Activated naive CD8-positive, alpha-beta T cell treated with anti-CD3 and anti-CD28 coated beads, Interleukin-2, amount 50 U/mL, for 24 hours (primary cell): ENCODE results near the gene CARD14.

Experiments
- ATAC-seq: fragments of 150-1000 bp; cut with Tn5 transposase; one replicate; pipeline ENCODE4 v1.10.0; 2021
- DNase-seq: peaks from one replicate; pipeline ENCODE4 v3.0.0; 2021
- H3K27ac Mint-ChIP-seq: one replicate; pipeline ENCODE4 v1.8.0; 2021; ENCODE audit warnings: mild to moderate bottlenecking, mixed read lengths
- H3K27me3 Mint-ChIP-seq: one replicate; pipeline ENCODE4 v1.8.0; 2021; ENCODE audit warnings: mixed read lengths
- H3K36me3 Mint-ChIP-seq: one replicate; pipeline ENCODE4 v1.8.0; 2021; ENCODE audit warnings: low read depth, mixed read lengths
- H3K4me1 Mint-ChIP-seq: one replicate; pipeline ENCODE4 v1.8.0; 2021; ENCODE audit warnings: mixed read lengths
- H3K4me3 Mint-ChIP-seq: one replicate; pipeline ENCODE4 v1.8.0; 2021; ENCODE audit warnings: mild to moderate bottlenecking, moderate library complexity, mixed read lengths
- H3K9me3 Mint-ChIP-seq: one replicate; pipeline ENCODE4 v1.8.0; 2021; ENCODE audit warnings: mixed read lengths

Gene CARD14

GRCh38 chr17:80169784-80170500 lies at the start of gene CARD14:
Gene CARD14, plus strand, starts transcription at chr17:80170030. Its CDS starts 11,409 bp downstream, at chr17:80181439.
- no peaks in the 10 kb centered on the region for H3K36me3 Mint-ChIP-seq
- no peaks in the 10 kb centered on the region for H3K4me1 Mint-ChIP-seq
- peaks cover 8% of the 10 kb centered on the region for H3K27me3 Mint-ChIP-seq

DNA sequence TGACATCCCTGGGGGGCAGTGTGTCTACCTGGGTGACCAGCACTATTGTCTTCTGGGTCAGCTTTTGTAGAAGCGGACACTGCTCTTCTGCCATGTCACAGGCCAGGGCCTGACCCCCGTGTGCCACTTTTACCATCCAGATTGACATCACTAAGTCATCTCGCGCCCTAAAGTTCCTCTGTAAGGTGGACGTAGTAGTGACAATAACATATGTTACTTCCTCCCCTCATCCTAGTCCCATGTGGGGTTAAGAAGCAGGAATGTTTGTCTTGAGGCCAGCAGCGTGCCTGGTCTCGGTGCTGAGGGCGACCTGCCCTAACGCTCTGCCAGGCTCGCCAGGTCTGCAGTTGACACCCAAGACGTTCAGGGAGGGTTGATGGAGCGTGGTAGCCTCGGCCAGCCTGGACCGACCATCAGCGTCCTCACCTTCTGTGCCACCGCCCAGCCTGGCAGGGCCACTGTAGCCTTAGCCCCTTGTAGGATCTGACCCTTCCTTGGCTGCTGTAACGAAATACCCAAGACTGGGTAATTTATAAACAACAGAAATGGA lies 47.7 kb upstream of the CARD14 start:
- no peak for ATAC-seq
- no peak for DNase-seq
- no peaks in the 10 kb centered on the region for H3K9me3 Mint-ChIP-seq
- no peak overlapping the region for H3K4me3 Mint-ChIP-seq
- no peaks in the 10 kb centered on the region for H3K36me3 Mint-ChIP-seq
- no peaks in the 10 kb centered on the region for H3K4me1 Mint-ChIP-seq
- peaks cover 10% of the 10 kb centered on the region for H3K27me3 Mint-ChIP-seq
- H3K27ac Mint-ChIP-seq = no peak overlapping the region

More at GRCh38 chr17:80169784-80170500, at the start of gene CARD14:
- Mint-ChIP-seq H3K9me3 (no peaks in the 10 kb centered on the region), H3K4me3 (no peak within 1 kb of the TSS), H3K27ac (no peak within 1 kb of the TSS)
- no peak for DNase-seq
- ATAC-seq = no peak

DNA sequence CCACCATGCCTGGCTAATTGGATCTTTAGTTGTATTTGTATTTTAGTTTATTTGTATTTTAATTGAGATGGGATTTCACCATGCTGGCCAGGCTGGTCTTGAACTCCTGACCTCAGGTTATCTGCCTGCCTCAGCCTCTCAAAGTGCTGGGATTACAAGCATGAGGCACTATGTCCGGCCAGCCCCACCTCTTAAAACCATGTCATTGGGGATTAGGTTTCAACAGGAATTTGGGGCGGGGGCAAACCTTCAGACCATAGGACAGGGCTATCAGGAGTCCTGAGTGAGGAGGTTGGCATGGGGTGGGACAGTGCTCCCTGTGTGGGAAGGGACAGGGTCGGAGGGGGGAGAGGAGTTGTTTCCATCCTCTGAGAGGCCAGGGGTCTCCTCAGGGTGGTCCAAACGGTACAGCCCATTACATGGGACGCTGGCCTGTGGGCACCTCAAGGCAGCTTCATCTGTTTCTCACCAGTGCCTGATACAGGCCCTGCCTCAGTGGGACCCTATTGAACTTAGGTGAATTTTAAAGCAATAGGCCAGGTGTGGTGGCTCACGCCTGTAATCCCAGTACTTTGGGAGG lies 46.8 kb upstream of the CARD14 start:
- H3K27ac Mint-ChIP-seq = no peak overlapping the region
- no peak for DNase-seq
- no peak overlapping the region for H3K4me3 Mint-ChIP-seq
- no peaks in the 10 kb centered on the region for H3K9me3 Mint-ChIP-seq
- no peaks in the 10 kb centered on the region for H3K4me1 Mint-ChIP-seq
- H3K27me3 Mint-ChIP-seq = peaks cover 11% of the 10 kb centered on the region
- no peak for ATAC-seq
- H3K36me3 Mint-ChIP-seq = no peaks in the 10 kb centered on the region

DNA sequence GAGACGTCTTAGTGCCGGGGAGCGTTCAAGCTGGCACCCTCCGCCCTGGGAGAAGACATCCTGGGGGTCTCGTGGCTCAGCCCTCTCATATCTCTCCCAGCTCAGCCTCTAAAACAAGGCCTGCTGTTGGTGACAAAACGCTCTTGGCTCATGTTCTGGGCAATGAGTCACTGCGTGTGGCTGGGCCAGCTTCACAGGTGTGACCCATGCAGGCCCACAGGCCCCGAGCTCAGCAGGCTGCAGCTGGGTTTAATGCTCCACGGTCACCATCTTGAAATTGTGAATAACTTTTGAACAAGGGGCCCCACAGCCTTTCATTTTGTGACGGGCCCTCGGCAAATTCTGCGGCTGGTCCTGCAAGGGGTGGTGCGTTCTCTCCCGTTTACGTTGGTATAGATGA lies 46.0 kb upstream of the CARD14 start:
- Mint-ChIP-seq H3K4me1 (no peaks in the 10 kb centered on the region), H3K27ac (no peak overlapping the region), H3K4me3 (no peak overlapping the region), H3K9me3 (no peaks in the 10 kb centered on the region), H3K36me3 (no peaks in the 10 kb centered on the region), H3K27me3 (peaks cover 17% of the 10 kb centered on the region)
- DNase-seq = no peak
- no peak for ATAC-seq

DNA sequence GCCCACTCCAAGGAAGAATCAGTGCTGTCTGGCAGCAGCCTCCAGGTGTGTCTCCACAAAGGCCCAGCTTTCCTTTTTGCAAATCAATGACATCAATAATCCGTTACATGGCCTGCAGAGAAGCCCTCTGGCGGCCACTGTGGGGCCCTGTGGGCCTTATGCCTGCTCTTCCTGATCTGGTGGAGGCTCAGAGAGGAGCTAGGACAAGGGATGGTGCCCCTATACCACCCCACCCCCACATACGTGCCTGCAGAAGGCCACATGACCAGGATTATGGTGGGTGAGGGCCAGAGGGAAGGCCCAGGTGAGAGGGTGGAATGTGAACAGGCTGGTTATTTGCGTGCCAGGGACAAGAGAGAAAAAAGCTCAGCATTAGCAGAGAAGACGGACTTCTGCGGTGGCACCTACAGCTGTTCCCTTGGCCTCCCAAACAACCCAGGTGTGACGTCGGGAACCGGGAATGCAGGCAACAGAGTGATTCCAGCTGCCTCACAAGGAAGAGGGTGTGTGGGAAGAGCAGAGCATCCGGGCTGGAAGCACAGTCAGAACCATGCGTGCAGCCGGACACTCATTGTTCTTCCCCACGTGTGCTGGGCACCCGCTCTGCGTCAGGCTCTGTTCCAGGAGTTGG lies 45.4 kb upstream of the CARD14 start:
- Mint-ChIP-seq H3K4me3 (no peak overlapping the region), H3K27me3 (peaks cover 19% of the 10 kb centered on the region), H3K4me1 (no peaks in the 10 kb centered on the region), H3K9me3 (no peaks in the 10 kb centered on the region), H3K36me3 (no peaks in the 10 kb centered on the region), H3K27ac (no peak overlapping the region)
- peak; percentile 36 for ATAC-seq
- DNase-seq = no peak

DNA sequence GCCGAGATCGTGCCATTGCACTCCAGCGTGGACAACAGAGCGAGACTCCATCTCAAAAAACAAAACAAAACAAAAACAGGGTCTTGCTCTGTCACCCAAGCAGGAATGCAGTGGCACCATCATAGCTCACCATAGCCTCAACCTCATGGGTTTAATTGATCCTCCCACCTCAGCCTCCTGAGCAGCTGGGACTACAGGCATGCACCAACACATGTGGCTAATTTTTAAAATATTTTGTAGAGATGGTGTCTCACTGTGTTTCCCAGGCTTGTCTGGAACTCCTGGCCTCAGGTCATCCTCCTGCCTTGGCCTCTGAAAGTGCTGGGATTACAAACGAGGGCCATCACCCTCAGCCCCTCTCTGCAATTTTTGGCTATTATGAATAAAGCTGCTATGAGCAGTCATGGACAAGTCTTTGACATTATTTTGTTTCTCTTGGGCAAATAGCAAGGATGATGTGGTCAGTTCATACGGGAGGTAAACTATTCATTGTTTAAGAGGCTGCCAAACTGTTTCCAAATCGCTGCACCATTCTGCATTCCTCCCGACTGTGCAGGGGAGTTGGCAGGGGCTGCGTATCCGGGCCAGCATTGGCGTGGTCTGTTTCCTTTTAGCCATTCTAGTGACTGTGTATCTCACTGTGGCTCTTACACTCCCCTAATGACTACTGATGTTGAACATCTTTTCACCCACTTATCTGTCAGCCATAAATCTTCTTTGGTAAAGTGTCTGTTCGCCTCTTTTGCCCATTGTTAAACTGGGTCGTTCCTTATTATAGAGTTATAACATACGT lies 44.0 kb upstream of the CARD14 start:
- Mint-ChIP-seq H3K27ac (no peak overlapping the region), H3K27me3 (peaks cover 21% of the 10 kb centered on the region), H3K9me3 (no peaks in the 10 kb centered on the region), H3K4me3 (no peak overlapping the region), H3K4me1 (no peaks in the 10 kb centered on the region), H3K36me3 (no peaks in the 10 kb centered on the region)
- ATAC-seq = no peak
- no peak for DNase-seq

- Mint-ChIP-seq H3K36me3 (no peaks in the 10 kb centered on the region), H3K4me1 (no peaks in the 10 kb centered on the region), H3K27me3 (peaks cover 21% of the 10 kb centered on the region), H3K4me3 (no peak overlapping the region), H3K27ac (no peak overlapping the region), H3K9me3 (no peaks in the 10 kb centered on the region)
- DNase-seq (no peak), ATAC-seq (no peak)
Observed at GRCh38 chr17:80126449-80126715, 43.4 kb upstream of the CARD14 start.

GRCh38 chr17:80129006-80129565 lies 40.7 kb upstream of the CARD14 start:
- H3K4me1 Mint-ChIP-seq = no peaks in the 10 kb centered on the region
- H3K9me3 Mint-ChIP-seq = no peaks in the 10 kb centered on the region
- peaks cover 14% of the 10 kb centered on the region for H3K36me3 Mint-ChIP-seq
- ATAC-seq (no peak), DNase-seq (no peak)
- peaks cover 21% of the 10 kb centered on the region for H3K27me3 Mint-ChIP-seq
- H3K4me3 Mint-ChIP-seq = no peak overlapping the region
- H3K27ac Mint-ChIP-seq = no peak overlapping the region

- no peaks in the 10 kb centered on the region for H3K9me3 Mint-ChIP-seq
- ATAC-seq (no peak), DNase-seq (no peak)
- no peak overlapping the region for H3K4me3 Mint-ChIP-seq
- H3K27ac Mint-ChIP-seq = no peak overlapping the region
- no peaks in the 10 kb centered on the region for H3K4me1 Mint-ChIP-seq
- peaks cover 16% of the 10 kb centered on the region for H3K27me3 Mint-ChIP-seq
- peaks cover 24% of the 10 kb centered on the region for H3K36me3 Mint-ChIP-seq
Observed at GRCh38 chr17:80130992-80131391, 38.8 kb upstream of the CARD14 start.

DNA sequence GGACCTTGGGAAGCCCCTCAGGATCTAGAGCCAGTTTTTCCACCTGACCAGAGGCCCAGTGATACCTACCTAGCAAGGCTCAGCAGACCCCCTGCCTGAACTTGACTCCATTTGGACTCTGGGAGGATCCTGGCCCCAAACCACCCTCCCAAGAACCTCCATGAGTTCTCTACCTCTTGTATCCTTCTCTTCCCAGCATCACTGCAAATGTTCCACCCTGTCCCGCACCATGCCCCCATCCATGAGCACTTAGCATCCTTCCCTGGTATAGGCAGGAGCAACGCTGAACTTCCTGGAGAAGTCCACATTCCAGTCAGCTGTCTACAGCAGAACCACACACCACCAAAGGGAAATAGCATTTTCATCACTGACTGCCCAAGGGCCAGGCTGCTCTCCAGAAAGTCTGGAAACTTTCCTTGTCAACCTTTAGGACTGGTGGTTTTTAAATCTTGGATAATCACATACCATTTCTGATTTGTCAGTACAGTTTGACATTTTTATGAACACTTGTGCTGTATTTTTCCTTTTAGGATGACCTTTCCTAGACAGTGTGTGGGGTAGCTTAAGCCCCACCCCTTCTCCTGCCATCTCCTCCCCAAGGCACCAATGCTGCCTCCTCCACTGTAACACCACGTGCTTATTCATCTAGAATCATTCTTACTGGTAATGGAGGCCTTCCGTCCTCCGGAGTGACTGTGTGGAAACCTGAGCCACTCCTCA lies 36.8 kb upstream of the CARD14 start:
- Mint-ChIP-seq H3K27me3 (peaks cover 9% of the 10 kb centered on the region), H3K9me3 (no peaks in the 10 kb centered on the region), H3K27ac (peak overlapping the region; percentile 57), H3K4me3 (no peak overlapping the region), H3K4me1 (no peaks in the 10 kb centered on the region), H3K36me3 (peaks cover 40% of the 10 kb centered on the region)
- no peak for ATAC-seq
- DNase-seq = no peak

DNA sequence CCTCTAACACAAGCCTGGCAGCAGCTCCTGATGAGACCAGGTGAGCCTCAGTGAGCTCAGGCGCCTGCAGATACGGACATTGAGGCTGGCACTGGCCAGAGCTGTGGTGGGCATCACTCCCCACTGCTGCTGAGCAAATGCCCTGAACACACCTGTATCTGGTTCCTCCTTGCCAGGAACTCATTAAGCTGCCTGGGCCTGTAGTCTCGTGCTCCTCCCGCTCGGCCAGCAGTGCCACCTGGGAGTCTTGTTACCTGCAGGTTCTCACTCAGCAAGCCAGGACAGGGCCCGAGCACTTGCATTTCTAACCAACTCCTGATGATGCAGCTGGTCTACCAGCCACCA lies 36.2 kb upstream of the CARD14 start:
- Mint-ChIP-seq H3K4me3 (no peak overlapping the region), H3K27me3 (peaks cover 6% of the 10 kb centered on the region), H3K9me3 (no peaks in the 10 kb centered on the region), H3K4me1 (no peaks in the 10 kb centered on the region), H3K36me3 (peaks cover 45% of the 10 kb centered on the region), H3K27ac (no peak overlapping the region)
- DNase-seq = no peak
- ATAC-seq = no peak

DNA sequence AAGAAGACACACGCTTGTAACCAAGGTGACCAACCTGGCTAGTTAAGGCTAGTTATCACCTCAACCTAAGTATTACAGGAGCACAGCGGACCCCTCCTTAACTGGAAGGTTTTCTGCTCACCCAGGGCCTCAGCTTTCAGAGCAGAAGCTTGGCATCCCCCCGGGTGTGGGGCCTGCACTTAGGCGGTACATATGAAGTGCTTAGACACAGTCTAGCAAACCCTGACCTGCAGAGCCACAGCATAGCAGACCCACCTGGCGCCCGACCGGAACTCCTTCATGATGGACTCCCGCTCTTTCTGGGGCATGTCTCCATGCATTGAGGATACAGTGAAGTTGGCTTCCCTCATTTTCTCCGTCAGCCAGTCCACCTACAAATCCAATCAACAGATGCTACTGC lies 32.7 kb upstream of the CARD14 start:
- no peak overlapping the region for H3K4me3 Mint-ChIP-seq
- DNase-seq = no peak
- H3K9me3 Mint-ChIP-seq = no peaks in the 10 kb centered on the region
- H3K27ac Mint-ChIP-seq = no peak overlapping the region
- no peaks in the 10 kb centered on the region for H3K27me3 Mint-ChIP-seq
- H3K4me1 Mint-ChIP-seq = no peaks in the 10 kb centered on the region
- no peak for ATAC-seq
- peaks cover 75% of the 10 kb centered on the region for H3K36me3 Mint-ChIP-seq

GRCh38 chr17:80138856-80139426 lies 30.9 kb upstream of the CARD14 start:
- Mint-ChIP-seq H3K27me3 (no peaks in the 10 kb centered on the region), H3K4me1 (peaks cover 8% of the 10 kb centered on the region), H3K9me3 (no peaks in the 10 kb centered on the region), H3K4me3 (no peak overlapping the region), H3K27ac (no peak overlapping the region), H3K36me3 (peaks cover 75% of the 10 kb centered on the region)
- ATAC-seq (no peak), DNase-seq (no peak)
